WTC11 (cell line): Measurements from ENCODE around the gene MEAF6. TPM values are rescaled to one million over a fixed set of nuclear protein-coding genes. Genes with fewer than 3 reads are reported as not detected.

ENCODE experiments used
- ATAC-seq: fragments of 200-7000 bp; cut with Tn5 transposase; 2 replicates; pipeline ENCODE4 v1.10.0; 2021; ENCODE audit warnings: mild to moderate bottlenecking, moderate library complexity
- CTCF ChIA-PET: fragments of 300-600 bp; sonication (Branson Sonifier 250); formaldehyde crosslinking; loops from one replicate; lab custom pipeline; 2021; ENCODE audit warnings: antibody characterized with exemption; lab: Charles Lee
- POLR2A ChIA-PET: fragments of 350-600 bp; sonication (Branson Sonifier 250); formaldehyde crosslinking; loops from one replicate; lab custom pipeline; 2021; ENCODE audit warnings: antibody characterized with exemption; lab: Charles Lee
- DNase-seq: peaks from one replicate; pipeline ENCODE4 v3.0.0; 2021; ENCODE audit warnings: low spot score
- H3K27ac Mint-ChIP-seq: 2 replicates; pipeline ENCODE4 v1.8.0; 2021; ENCODE audit warnings: mixed read lengths
- H3K27me3 Mint-ChIP-seq: 2 replicates; pipeline ENCODE4 v1.8.0; 2021; ENCODE audit warnings: low read depth, mild to moderate bottlenecking, moderate library complexity, mixed read lengths
- H3K36me3 Mint-ChIP-seq: 2 replicates; pipeline ENCODE4 v1.8.0; 2021; ENCODE audit warnings: mixed read lengths
- H3K4me1 Mint-ChIP-seq: 2 replicates; pipeline ENCODE4 v1.8.0; 2022; ENCODE audit warnings: mixed read lengths
- H3K4me3 Mint-ChIP-seq: 2 replicates; pipeline ENCODE4 v1.8.0; 2021; ENCODE audit warnings: mild to moderate bottlenecking, moderate library complexity, mixed read lengths
- H3K9me3 Mint-ChIP-seq: 2 replicates; pipeline ENCODE4 v1.8.0; 2021; ENCODE audit warnings: mixed read lengths
- GTF2I ChIP-seq: fragments of 250-450 bp; sonication (Bioruptor Pico); conservative IDR thresholded peaks from 2 replicates; pipeline ENCODE4 v1.4.0; 2021; ENCODE audit warnings: mild to moderate bottlenecking
- HMGA2 ChIP-seq: fragments of 250-450 bp; sonication (Bioruptor Pico); IDR thresholded peaks from 2 replicates; pipeline ENCODE4 v1.4.0; 2021; ENCODE audit warnings: mild to moderate bottlenecking, moderate library complexity
- NFYB ChIP-seq: sonication (generic); formaldehyde crosslinking; conservative IDR thresholded peaks from 2 replicates; pipeline ENCODE4 v1.8.0; 2022; ENCODE audit warnings: low read depth, missing genetic modification reagents
- NR3C1 ChIP-seq: sonication (generic); formaldehyde crosslinking; conservative IDR thresholded peaks from 2 replicates; pipeline ENCODE4 v1.8.1; 2023; ENCODE audit warnings: low read depth, mild to moderate bottlenecking, missing genetic modification reagents
- RELA ChIP-seq: sonication (generic); formaldehyde crosslinking; IDR thresholded peaks from 2 replicates; pipeline ENCODE4 v1.8.1; 2022; ENCODE audit warnings: missing genetic modification reagents, mild to moderate bottlenecking, borderline replicate concordance
- RORB ChIP-seq: fragments of 250-450 bp; sonication (Bioruptor Pico); IDR thresholded peaks from 2 replicates; pipeline ENCODE4 v1.9.0; 2021; ENCODE audit warnings: mild to moderate bottlenecking
- ZNF121 ChIP-seq: sonication (generic); formaldehyde crosslinking; IDR thresholded peaks from 2 replicates; pipeline ENCODE4 v1.8.0; 2023; ENCODE audit warnings: missing genetic modification reagents
- ZNF396 ChIP-seq: fragments of 250-450 bp; sonication (Bioruptor Pico); IDR thresholded peaks from 2 replicates; pipeline ENCODE4 v1.8.0; 2021; ENCODE audit warnings: mild to moderate bottlenecking, moderate library complexity, borderline replicate concordance
- total RNA-seq: library from RNA; stranded (reverse); gene quantifications from 3 replicates; pipeline ENCODE4 v1.2.3, GENCODE V29; 2021
- TF ChIP-seq, protein P1 (sequence below): sonication (generic); formaldehyde crosslinking; IDR thresholded peaks from 2 replicates; pipeline ENCODE4 v1.8.0; 2022; ENCODE audit warnings: mild to moderate bottlenecking, missing genetic modification reagents
- TF ChIP-seq, protein P2 (sequence below): sonication (generic); formaldehyde crosslinking; conservative IDR thresholded peaks from 2 replicates; pipeline ENCODE4 v1.8.1; 2023; ENCODE audit warnings: mild to moderate bottlenecking, low read depth, missing genetic modification reagents, moderate library complexity
- TF ChIP-seq, protein P3 (sequence below): fragments of 200-600 bp; IDR thresholded peaks from 2 replicates; pipeline ENCODE4 v1.8.0; 2022; ENCODE audit warnings: antibody characterized with exemption
- TF ChIP-seq, protein P4 (sequence below): fragments of 250-450 bp; sonication (Bioruptor Pico); IDR thresholded peaks from 2 replicates; pipeline ENCODE4 v1.9.0; 2021; ENCODE audit warnings: mild to moderate bottlenecking, borderline replicate concordance
- TF ChIP-seq, protein P5 (sequence below): sonication (generic); formaldehyde crosslinking; IDR thresholded peaks from 2 replicates; pipeline ENCODE4 v1.8.1; 2023; ENCODE audit warnings: mild to moderate bottlenecking, missing genetic modification reagents
- TF ChIP-seq, protein P6 (sequence below): sonication (generic); formaldehyde crosslinking; IDR thresholded peaks from 2 replicates; pipeline ENCODE4 v1.8.0; 2022; ENCODE audit warnings: mild to moderate bottlenecking, missing genetic modification reagents

The MEAF6 gene
- total RNA-seq, 1 experiment from 2014 or later: 37.4 TPM

DNA sequence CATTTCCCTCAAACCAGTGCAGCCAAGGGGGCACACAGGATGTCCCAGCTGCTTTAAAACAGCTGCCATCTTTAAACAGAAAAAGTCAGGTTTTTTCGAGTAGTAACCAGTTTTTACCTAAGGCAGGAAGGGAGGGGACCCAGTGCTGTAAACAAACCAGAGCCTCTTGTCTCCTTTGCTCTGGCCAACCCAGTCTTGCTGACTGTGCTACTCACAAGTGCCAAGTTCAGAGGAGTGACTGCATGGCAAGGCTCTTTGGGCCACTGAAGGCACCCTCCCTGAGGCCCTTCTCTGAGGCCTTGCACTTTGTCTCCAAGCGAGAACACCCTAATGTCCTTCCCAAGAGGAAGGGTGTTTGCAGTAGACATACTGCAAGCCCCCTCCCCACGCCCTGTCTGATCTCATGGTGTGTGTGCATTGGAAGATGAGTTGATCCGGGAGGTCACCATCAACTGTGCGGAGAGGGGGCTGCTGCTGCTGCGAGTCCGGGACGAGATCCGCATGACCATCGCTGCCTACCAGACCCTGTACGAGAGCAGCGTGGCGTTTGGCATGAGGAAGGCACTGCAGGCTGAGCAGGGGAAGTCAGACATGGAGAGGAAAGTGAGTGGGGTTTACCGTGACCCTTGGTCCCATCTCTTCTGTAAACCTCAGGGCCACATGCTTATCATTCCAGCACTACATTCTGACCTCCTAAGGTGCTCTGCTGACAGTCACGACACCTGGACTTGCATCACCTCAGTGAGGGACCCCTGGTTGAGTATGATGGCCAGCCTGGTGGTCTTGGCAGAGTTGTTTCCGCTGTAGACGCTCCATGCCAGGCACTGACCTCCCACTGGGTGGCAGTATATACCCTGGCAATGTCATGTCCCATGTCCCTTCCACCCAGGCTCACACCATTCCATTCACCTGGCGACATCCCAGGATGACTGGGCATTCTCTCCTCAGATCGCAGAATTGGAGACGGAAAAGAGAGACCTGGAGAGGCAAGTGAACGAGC, 46.9 kb upstream of the MEAF6 start:
- ChIA-PET CTCF (interaction anchor here (1.0 kb wide), 1 partner anchor 129 kb away, joined by 3 read pairs; a partner anchor contains a TSS), POLR2A (no interaction called here)
- peak; percentile 69 for ATAC-seq
- peak; percentile 60 for DNase-seq
- no peak overlapping the region for H3K4me3 Mint-ChIP-seq
- peaks cover 13% of the 10 kb centered on the region for H3K4me1 Mint-ChIP-seq
- H3K36me3 Mint-ChIP-seq: peaks cover 15% of the 10 kb centered on the region
- H3K27ac Mint-ChIP-seq: peak overlapping the region; percentile 92
- H3K27me3 Mint-ChIP-seq: no peaks in the 10 kb centered on the region
- no peaks in the 10 kb centered on the region for H3K9me3 Mint-ChIP-seq
- TF ChIP-seq, protein P1, sequence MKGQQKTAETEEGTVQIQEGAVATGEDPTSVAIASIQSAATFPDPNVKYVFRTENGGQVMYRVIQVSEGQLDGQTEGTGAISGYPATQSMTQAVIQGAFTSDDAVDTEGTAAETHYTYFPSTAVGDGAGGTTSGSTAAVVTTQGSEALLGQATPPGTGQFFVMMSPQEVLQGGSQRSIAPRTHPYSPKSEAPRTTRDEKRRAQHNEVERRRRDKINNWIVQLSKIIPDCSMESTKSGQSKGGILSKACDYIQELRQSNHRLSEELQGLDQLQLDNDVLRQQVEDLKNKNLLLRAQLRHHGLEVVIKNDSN (CRISPR knock-in tag): no peak
- TF ChIP-seq ZNF121: no peak
- TF ChIP-seq GTF2I (CRISPR knock-in tag): peak; percentile 87
- TF ChIP-seq, protein P2, sequence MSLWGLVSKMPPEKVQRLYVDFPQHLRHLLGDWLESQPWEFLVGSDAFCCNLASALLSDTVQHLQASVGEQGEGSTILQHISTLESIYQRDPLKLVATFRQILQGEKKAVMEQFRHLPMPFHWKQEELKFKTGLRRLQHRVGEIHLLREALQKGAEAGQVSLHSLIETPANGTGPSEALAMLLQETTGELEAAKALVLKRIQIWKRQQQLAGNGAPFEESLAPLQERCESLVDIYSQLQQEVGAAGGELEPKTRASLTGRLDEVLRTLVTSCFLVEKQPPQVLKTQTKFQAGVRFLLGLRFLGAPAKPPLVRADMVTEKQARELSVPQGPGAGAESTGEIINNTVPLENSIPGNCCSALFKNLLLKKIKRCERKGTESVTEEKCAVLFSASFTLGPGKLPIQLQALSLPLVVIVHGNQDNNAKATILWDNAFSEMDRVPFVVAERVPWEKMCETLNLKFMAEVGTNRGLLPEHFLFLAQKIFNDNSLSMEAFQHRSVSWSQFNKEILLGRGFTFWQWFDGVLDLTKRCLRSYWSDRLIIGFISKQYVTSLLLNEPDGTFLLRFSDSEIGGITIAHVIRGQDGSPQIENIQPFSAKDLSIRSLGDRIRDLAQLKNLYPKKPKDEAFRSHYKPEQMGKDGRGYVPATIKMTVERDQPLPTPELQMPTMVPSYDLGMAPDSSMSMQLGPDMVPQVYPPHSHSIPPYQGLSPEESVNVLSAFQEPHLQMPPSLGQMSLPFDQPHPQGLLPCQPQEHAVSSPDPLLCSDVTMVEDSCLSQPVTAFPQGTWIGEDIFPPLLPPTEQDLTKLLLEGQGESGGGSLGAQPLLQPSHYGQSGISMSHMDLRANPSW: no peak
- TF ChIP-seq, protein P3, sequence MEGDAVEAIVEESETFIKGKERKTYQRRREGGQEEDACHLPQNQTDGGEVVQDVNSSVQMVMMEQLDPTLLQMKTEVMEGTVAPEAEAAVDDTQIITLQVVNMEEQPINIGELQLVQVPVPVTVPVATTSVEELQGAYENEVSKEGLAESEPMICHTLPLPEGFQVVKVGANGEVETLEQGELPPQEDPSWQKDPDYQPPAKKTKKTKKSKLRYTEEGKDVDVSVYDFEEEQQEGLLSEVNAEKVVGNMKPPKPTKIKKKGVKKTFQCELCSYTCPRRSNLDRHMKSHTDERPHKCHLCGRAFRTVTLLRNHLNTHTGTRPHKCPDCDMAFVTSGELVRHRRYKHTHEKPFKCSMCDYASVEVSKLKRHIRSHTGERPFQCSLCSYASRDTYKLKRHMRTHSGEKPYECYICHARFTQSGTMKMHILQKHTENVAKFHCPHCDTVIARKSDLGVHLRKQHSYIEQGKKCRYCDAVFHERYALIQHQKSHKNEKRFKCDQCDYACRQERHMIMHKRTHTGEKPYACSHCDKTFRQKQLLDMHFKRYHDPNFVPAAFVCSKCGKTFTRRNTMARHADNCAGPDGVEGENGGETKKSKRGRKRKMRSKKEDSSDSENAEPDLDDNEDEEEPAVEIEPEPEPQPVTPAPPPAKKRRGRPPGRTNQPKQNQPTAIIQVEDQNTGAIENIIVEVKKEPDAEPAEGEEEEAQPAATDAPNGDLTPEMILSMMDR: peak; percentile 28; the same call in 1 of the 2 replicates
- TF ChIP-seq ZNF396 (CRISPR knock-in tag): peak; percentile 44; the same call in 1 of the 2 replicates

DNA sequence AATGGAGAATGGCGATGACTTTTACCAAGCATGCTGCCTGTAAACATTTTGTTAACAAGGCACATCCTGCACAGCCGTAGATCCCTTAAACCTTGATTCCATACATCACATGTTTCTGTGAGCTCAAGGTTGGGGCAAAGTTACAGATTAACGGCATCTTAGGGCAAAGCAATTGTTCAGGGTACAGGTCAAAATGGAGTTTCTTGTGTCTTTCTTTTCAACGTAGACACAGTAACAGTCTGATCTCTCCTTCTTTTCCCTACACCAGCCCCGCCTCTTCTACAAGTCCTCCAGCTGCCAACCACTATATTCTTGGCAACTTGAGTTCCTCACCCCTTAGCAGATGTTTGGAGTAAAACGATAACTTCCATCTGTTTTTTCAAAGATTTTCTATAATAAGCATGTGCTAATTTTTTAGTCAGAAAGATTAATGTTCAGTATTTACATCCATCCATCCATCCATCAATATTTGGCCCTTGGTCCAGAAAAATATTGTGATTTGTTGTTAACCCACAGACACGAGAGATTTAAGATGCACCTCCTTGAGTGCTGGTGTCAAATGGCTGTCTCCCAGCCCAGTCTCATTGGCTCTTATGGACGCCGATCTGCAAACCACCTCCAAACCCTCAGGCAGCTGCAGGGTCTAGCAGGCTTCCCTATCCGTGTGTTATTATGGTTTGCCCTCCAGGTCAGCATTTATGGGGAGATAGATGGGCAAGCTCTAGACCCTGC, 46.0 kb upstream of the MEAF6 start:
- no peaks in the 10 kb centered on the region for H3K9me3 Mint-ChIP-seq
- no peak overlapping the region for H3K4me3 Mint-ChIP-seq
- no peaks in the 10 kb centered on the region for H3K27me3 Mint-ChIP-seq
- ChIA-PET POLR2A (no interaction called here), CTCF (interaction anchor here (1.0 kb wide), 1 partner anchor 130 kb away, joined by 3 read pairs; a partner anchor contains a TSS)
- DNase-seq (no peak), ATAC-seq (no peak)
- peaks cover 17% of the 10 kb centered on the region for H3K4me1 Mint-ChIP-seq
- peaks cover 6% of the 10 kb centered on the region for H3K36me3 Mint-ChIP-seq
- no peak overlapping the region for H3K27ac Mint-ChIP-seq
- TF ChIP-seq RELA (CRISPR knock-in tag) (no peak), NFYB (no peak), HMGA2 (no peak), RORB (CRISPR knock-in tag) (no peak), ZNF396 (CRISPR knock-in tag) (no peak), NR3C1 (no peak)
- TF ChIP-seq, protein P4, sequence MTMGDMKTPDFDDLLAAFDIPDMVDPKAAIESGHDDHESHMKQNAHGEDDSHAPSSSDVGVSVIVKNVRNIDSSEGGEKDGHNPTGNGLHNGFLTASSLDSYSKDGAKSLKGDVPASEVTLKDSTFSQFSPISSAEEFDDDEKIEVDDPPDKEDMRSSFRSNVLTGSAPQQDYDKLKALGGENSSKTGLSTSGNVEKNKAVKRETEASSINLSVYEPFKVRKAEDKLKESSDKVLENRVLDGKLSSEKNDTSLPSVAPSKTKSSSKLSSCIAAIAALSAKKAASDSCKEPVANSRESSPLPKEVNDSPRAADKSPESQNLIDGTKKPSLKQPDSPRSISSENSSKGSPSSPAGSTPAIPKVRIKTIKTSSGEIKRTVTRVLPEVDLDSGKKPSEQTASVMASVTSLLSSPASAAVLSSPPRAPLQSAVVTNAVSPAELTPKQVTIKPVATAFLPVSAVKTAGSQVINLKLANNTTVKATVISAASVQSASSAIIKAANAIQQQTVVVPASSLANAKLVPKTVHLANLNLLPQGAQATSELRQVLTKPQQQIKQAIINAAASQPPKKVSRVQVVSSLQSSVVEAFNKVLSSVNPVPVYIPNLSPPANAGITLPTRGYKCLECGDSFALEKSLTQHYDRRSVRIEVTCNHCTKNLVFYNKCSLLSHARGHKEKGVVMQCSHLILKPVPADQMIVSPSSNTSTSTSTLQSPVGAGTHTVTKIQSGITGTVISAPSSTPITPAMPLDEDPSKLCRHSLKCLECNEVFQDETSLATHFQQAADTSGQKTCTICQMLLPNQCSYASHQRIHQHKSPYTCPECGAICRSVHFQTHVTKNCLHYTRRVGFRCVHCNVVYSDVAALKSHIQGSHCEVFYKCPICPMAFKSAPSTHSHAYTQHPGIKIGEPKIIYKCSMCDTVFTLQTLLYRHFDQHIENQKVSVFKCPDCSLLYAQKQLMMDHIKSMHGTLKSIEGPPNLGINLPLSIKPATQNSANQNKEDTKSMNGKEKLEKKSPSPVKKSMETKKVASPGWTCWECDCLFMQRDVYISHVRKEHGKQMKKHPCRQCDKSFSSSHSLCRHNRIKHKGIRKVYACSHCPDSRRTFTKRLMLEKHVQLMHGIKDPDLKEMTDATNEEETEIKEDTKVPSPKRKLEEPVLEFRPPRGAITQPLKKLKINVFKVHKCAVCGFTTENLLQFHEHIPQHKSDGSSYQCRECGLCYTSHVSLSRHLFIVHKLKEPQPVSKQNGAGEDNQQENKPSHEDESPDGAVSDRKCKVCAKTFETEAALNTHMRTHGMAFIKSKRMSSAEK (CRISPR knock-in tag): no peak
- TF ChIP-seq, protein P5, sequence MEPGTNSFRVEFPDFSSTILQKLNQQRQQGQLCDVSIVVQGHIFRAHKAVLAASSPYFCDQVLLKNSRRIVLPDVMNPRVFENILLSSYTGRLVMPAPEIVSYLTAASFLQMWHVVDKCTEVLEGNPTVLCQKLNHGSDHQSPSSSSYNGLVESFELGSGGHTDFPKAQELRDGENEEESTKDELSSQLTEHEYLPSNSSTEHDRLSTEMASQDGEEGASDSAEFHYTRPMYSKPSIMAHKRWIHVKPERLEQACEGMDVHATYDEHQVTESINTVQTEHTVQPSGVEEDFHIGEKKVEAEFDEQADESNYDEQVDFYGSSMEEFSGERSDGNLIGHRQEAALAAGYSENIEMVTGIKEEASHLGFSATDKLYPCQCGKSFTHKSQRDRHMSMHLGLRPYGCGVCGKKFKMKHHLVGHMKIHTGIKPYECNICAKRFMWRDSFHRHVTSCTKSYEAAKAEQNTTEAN (CRISPR knock-in tag): no peak
- TF ChIP-seq, protein P6, sequence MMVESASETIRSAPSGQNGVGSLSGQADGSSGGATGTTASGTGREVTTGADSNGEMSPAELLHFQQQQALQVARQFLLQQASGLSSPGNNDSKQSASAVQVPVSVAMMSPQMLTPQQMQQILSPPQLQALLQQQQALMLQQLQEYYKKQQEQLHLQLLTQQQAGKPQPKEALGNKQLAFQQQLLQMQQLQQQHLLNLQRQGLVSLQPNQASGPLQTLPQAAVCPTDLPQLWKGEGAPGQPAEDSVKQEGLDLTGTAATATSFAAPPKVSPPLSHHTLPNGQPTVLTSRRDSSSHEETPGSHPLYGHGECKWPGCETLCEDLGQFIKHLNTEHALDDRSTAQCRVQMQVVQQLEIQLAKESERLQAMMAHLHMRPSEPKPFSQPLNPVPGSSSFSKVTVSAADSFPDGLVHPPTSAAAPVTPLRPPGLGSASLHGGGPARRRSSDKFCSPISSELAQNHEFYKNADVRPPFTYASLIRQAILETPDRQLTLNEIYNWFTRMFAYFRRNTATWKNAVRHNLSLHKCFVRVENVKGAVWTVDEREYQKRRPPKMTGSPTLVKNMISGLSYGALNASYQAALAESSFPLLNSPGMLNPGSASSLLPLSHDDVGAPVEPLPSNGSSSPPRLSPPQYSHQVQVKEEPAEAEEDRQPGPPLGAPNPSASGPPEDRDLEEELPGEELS (CRISPR knock-in tag): no peak
